ENCODE data around the gene PRKAR2A. TPM values are rescaled to one million over a fixed set of nuclear protein-coding genes. Genes with fewer than 3 reads are reported as not detected.
"Not testable (repeated sequence)": the region's sequence is repeated elsewhere in the genome, so short reads cannot be mapped to it uniquely, and the experiment has no call there.

The PRKAR2A gene
- total RNA-seq, 5 donors from 2014 or later (not counting 1 experiment from before 2014, with no cell fraction given): 30.9 to 51.8 (median 49.0) TPM

DNA sequence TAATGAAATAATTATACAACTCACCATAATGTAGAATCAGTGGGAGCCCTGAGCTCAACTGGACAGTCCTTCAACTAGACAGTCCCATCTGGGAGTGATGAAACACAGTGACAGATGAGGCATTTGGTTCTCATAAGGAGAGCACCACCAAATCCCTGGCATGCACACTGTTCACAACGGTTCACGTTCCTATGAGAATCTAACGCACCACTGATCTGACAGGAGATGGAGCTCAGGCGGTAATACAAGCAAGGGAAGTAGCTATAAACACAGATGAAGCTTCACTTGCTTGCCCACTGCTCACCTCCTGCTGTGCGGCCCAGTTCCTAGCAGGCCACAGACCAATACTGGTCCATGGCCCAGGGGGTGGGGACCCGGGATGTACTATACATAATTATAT is 17.0 kb downstream of the PRKAR2A start:
- 96% methylated on average over 4 of the region's 6 CpGs for WGBS (ENCODE audit: insufficient coverage)
- no peak for DNase-seq
- CTCF ChIA-PET: no interaction called here

DNA sequence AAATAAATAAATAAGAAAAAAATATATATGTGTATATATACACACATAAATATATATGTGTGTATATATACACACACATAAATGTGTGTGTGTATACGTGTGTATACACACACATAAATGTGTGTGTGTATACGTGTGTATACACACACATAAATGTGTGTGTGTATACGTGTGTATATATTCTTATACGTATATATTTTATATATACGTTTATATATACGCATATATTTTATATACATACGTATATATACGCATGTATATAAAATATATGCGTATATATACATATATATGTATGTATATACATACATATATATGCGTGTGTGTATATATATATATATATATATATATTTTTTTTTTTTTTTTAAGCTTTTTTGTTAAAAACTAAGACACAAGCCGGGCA is 18.1 kb downstream of the PRKAR2A start:
- H3K9me3 ChIP-seq; H3K4me3 ChIP-seq (ENCODE audit: control insufficient read depth in 1 of 2, extremely low read depth in 1 of 2, low read length in 1 of 2); ATAC-seq (replicated peaks in 1 of 4); H3K4me3 Mint-ChIP-seq; DNase-seq; H3K4me1 ChIP-seq (ENCODE audit: control insufficient read depth in 1 of 2, extremely low read depth in 1 of 2, insufficient read depth in 2 of 2, low read length in 2 of 2); H3K36me3 ChIP-seq (ENCODE audit: control insufficient read depth in 2 of 2, extremely low read depth in 1 of 2, insufficient read depth in 1 of 2, low read length in 1 of 2); H3K36me3 Mint-ChIP-seq; H3K27ac Mint-ChIP-seq; H3K27me3 ChIP-seq (replicated peaks in 1 of 2; ENCODE audit: control insufficient read depth in 2 of 2, extremely low read depth in 1 of 2, insufficient read depth in 2 of 2, low read length in 1 of 2); H3K27me3 Mint-ChIP-seq; H3K9me3 Mint-ChIP-seq; H3K27ac ChIP-seq (ENCODE audit: low read length): not testable (repeated sequence)
- ChIA-PET CTCF (interaction anchor here in 1 of 2 donors (0.6 kb wide), 1 partner anchor 17 kb away, joined by 4 read pairs; no protein-coding TSS in a partner anchor), POLR2A (interaction anchor here in 1 of 2 donors (0.6 kb wide), 1 partner anchor 205 kb away, joined by 3 read pairs; no protein-coding TSS in a partner anchor)
- no CpG with 5 or more reads among the region's 11 CpGs for WGBS (ENCODE audit: insufficient coverage)
- peaks cover 10 to 22% (median 14%) of the 10 kb centered on the region in 3 donors for H3K4me1 Mint-ChIP-seq

More for the DNA sequence above, 17.0 kb downstream of the PRKAR2A start:
- Histone ChIP-seq H3K27ac (ENCODE audit: low read length) (no peak overlapping the region), H3K36me3 (ENCODE audit: control insufficient read depth in 2 of 2, extremely low read depth in 1 of 2, insufficient read depth in 1 of 2, low read length in 1 of 2) (no peaks in the 10 kb centered on the region), H3K27me3 (replicated peaks in 1 of 2; ENCODE audit: control insufficient read depth in 2 of 2, extremely low read depth in 1 of 2, insufficient read depth in 2 of 2, low read length in 1 of 2) (no peaks in the 10 kb centered on the region), H3K4me3 (ENCODE audit: control insufficient read depth in 1 of 2, extremely low read depth in 1 of 2, low read length in 1 of 2) (no peak overlapping the region), H3K9me3 (no peaks in the 10 kb centered on the region), H3K4me1 (ENCODE audit: control insufficient read depth in 1 of 2, extremely low read depth in 1 of 2, insufficient read depth in 2 of 2, low read length in 2 of 2) (no peaks in the 10 kb centered on the region)
- H3K9me3 Mint-ChIP-seq: no peaks in the 10 kb centered on the region
- no peak overlapping the region for H3K4me3 Mint-ChIP-seq
- no peak overlapping the region for H3K27ac Mint-ChIP-seq
- peaks cover 10 to 21% (median 14%) of the 10 kb centered on the region in 3 donors for H3K4me1 Mint-ChIP-seq
- H3K36me3 Mint-ChIP-seq: peaks cover 12% of the 10 kb centered on the region
- H3K27me3 Mint-ChIP-seq: no peaks in the 10 kb centered on the region
- ATAC-seq (replicated peaks in 1 of 4): no peak
- POLR2A ChIA-PET: no interaction called here

GRCh38 chr3:48827874-48828273 is 19.8 kb downstream of the PRKAR2A start:
- ATAC-seq (replicated peaks in 1 of 4); DNase-seq; H3K4me3 ChIP-seq (ENCODE audit: control insufficient read depth in 1 of 2, extremely low read depth in 1 of 2, low read length in 1 of 2); H3K4me1 ChIP-seq (ENCODE audit: control insufficient read depth in 1 of 2, extremely low read depth in 1 of 2, insufficient read depth in 2 of 2, low read length in 2 of 2); H3K36me3 ChIP-seq (ENCODE audit: control insufficient read depth in 2 of 2, extremely low read depth in 1 of 2, insufficient read depth in 1 of 2, low read length in 1 of 2); H3K27ac Mint-ChIP-seq; H3K9me3 Mint-ChIP-seq; H3K4me3 Mint-ChIP-seq; H3K27ac ChIP-seq (ENCODE audit: low read length); CTCF ChIA-PET; H3K9me3 ChIP-seq; H3K27me3 Mint-ChIP-seq; H3K27me3 ChIP-seq (replicated peaks in 1 of 2; ENCODE audit: control insufficient read depth in 2 of 2, extremely low read depth in 1 of 2, insufficient read depth in 2 of 2, low read length in 1 of 2): not testable (repeated sequence)
- POLR2A ChIA-PET: interaction anchor here in 1 of 2 donors (0.7 to 0.9 kb wide), 2 partner anchors 19 to 145 kb away, joined by 3 to 5 read pairs; partner anchors contain the start of gene PRKAR2A
- WGBS (ENCODE audit: insufficient coverage): 90% methylated on average over 2 of the region's 10 CpGs
- Mint-ChIP-seq H3K4me1 (peaks cover 12 to 21% (median 15%) of the 10 kb centered on the region in 3 donors), H3K36me3 (peaks cover 11% of the 10 kb centered on the region)

DNA sequence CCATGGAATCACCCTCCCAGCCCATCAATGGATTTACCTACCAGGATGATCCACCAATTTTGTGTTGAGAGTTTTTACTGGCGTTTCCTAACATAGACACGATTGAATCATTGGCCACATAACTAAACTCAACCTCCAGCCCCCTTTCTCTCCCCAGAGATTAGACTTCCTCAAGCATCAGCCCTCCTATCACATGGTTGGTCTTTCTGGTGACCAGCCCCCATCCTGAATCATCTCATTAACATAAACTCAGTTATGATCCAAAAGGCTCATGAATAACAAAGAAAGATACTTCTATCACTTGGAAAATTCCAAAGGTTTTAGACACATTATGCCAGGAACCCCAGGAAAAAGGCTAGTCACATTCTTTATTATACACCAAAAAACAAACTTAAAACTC is 21.2 kb downstream of the PRKAR2A start:
- Mint-ChIP-seq H3K27ac (no peak overlapping the region), H3K9me3 (no peaks in the 10 kb centered on the region), H3K4me3 (no peak overlapping the region), H3K27me3 (no peaks in the 10 kb centered on the region), H3K4me1 (peaks cover 14 to 21% (median 14%) of the 10 kb centered on the region in 3 donors), H3K36me3 (peaks cover 11% of the 10 kb centered on the region)
- 100% methylated on average over 1 of the region's 2 CpGs for WGBS (ENCODE audit: insufficient coverage)
- Histone ChIP-seq H3K27ac (ENCODE audit: low read length) (no peak overlapping the region), H3K4me1 (ENCODE audit: control insufficient read depth in 1 of 2, extremely low read depth in 1 of 2, insufficient read depth in 2 of 2, low read length in 2 of 2) (no peaks in the 10 kb centered on the region), H3K4me3 (ENCODE audit: control insufficient read depth in 1 of 2, extremely low read depth in 1 of 2, low read length in 1 of 2) (no peak overlapping the region), H3K9me3 (no peaks in the 10 kb centered on the region), H3K27me3 (replicated peaks in 1 of 2; ENCODE audit: control insufficient read depth in 2 of 2, extremely low read depth in 1 of 2, insufficient read depth in 2 of 2, low read length in 1 of 2) (no peaks in the 10 kb centered on the region), H3K36me3 (ENCODE audit: control insufficient read depth in 2 of 2, extremely low read depth in 1 of 2, insufficient read depth in 1 of 2, low read length in 1 of 2) (peaks cover 0 to 3% of the 10 kb centered on the region in 2 donors)
- CTCF ChIA-PET: no interaction called here
- ATAC-seq (replicated peaks in 1 of 4): no peak
- DNase-seq: no peak
- POLR2A ChIA-PET: no interaction called here

DNA sequence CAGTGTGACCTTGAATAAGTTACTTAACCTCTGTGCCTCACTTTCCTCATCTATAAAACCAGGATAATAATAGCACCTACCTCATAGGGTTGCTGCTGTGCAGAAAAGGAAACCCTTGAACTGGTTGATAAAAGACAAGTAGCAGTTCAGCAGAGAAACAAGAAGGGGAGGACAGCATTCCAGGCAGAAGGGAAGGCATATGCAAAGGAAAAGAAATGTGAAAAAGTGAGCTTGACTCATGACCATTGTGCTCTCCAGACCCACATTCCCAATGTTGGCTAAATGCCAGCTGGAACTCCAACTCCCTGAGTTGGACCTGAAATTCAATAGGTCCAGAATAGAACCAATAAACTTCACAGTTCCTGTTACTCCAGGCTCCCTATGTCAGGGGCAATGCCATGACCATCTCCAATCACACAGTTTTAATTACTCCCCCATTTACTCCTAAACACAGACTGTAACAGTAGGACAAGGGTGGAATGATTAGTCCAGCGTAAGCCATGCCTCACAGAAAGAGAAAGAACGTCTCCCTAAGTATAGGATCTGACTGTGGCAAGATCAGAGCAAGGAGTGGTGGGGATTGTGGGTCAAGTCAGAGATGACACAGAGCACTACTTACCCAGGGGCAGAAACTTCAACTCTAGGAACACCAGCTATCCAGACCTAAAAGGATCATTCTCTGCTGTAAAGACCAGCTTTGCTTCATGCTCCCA is 26.9 kb downstream of the PRKAR2A start:
- no peaks in the 10 kb centered on the region for H3K27me3 Mint-ChIP-seq
- POLR2A ChIA-PET: interaction anchor here (0.5 to 0.6 kb wide), 2 partner anchors 8 to 26 kb away, joined by 3 to 4 read pairs; no protein-coding TSS in a partner anchor

DNA sequence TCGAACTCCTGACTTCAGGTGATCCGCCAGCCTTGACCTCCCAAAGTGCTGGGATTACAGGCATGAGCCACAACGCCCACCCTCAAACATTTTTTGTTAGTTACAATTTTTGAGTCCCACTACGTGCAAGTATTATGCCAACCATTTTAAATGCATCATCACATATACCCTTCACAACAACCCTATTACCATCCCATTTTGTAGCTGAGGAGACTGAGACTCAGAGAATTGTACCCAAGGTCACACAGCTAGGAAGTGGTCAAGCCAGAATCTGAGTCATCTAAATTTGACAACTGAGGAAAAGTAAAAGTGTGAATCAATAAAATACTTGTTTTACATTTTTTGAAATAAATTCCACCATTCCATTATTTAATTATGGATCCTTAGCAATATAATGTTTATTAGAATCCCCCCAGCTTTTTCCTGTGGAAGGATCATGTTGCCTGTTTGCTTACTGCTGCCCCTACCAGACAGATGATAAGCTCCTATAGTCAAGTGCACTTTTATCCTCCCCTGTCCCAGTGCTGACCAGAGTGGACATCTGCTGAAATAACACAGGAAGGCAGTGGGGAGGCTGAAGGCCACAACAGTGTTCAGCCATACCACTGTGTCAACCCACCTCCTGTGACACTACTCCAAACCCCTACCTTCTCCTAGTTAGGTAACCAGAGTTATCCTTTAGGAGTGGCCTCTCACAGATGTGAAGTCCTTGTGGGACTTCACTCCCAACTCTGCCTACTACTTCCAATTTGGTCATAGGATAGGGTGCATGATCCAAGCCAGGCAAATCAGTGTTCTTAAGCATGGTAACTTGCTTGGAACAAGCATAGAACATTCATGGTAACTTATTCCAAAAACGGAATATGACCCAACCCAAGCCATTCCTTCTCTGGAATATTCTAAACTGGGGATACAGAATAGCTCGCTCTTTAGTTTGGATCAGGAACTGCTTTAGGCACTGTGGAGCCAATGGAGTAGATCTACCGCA is 28.1 kb downstream of the PRKAR2A start:
- H3K4me3 Mint-ChIP-seq: no peak overlapping the region
- Histone ChIP-seq H3K27me3 (replicated peaks in 1 of 2; ENCODE audit: control insufficient read depth in 2 of 2, extremely low read depth in 1 of 2, insufficient read depth in 2 of 2, low read length in 1 of 2) (no peaks in the 10 kb centered on the region), H3K4me1 (ENCODE audit: control insufficient read depth in 1 of 2, extremely low read depth in 1 of 2, insufficient read depth in 2 of 2, low read length in 2 of 2) (no peaks in the 10 kb centered on the region), H3K36me3 (ENCODE audit: control insufficient read depth in 2 of 2, extremely low read depth in 1 of 2, insufficient read depth in 1 of 2, low read length in 1 of 2) (peaks cover 0 to 3% of the 10 kb centered on the region in 2 donors), H3K4me3 (ENCODE audit: control insufficient read depth in 1 of 2, extremely low read depth in 1 of 2, low read length in 1 of 2) (no peak overlapping the region), H3K9me3 (no peaks in the 10 kb centered on the region), H3K27ac (ENCODE audit: low read length) (no peak overlapping the region)
- CTCF ChIA-PET: interaction anchor here in 1 of 2 donors (0.6 kb wide), 2 partner anchors 20 to 418 kb away, joined by 3 read pairs; no protein-coding TSS in a partner anchor
- H3K36me3 Mint-ChIP-seq: peaks cover 14% of the 10 kb centered on the region
- no peaks in the 10 kb centered on the region for H3K9me3 Mint-ChIP-seq
- H3K4me1 Mint-ChIP-seq: peaks cover 46 to 51% (median 46%) of the 10 kb centered on the region in 3 donors
- no peak for ATAC-seq (replicated peaks in 1 of 4)
- POLR2A ChIA-PET: interaction anchor here in 1 of 2 donors (1.0 kb wide), 1 partner anchor 35 kb away, joined by 4 read pairs; no protein-coding TSS in a partner anchor
- H3K27me3 Mint-ChIP-seq: no peaks in the 10 kb centered on the region
- DNase-seq: no peak
- peak overlapping the region; percentile 31 to 34 for H3K27ac Mint-ChIP-seq
- 94% methylated on average over 3 of the region's 7 CpGs for WGBS (ENCODE audit: insufficient coverage)

More for the DNA sequence above, 26.9 kb downstream of the PRKAR2A start:
- Mint-ChIP-seq H3K4me1 (peaks cover 45 to 48% (median 47%) of the 10 kb centered on the region in 3 donors), H3K9me3 (no peaks in the 10 kb centered on the region), H3K27ac (peak overlapping the region in 1 of 2 donors; percentile 34), H3K36me3 (peaks cover 14% of the 10 kb centered on the region), H3K4me3 (no peak overlapping the region)
- WGBS (ENCODE audit: insufficient coverage): no CpG with 5 or more reads among the region's 2 CpGs
- no peaks in the 10 kb centered on the region for H3K9me3 ChIP-seq
- CTCF ChIA-PET: interaction anchor here in 1 of 2 donors (0.6 kb wide), 1 partner anchor 109 kb away, joined by 10 read pairs; no protein-coding TSS in a partner anchor
- H3K4me1 ChIP-seq (ENCODE audit: control insufficient read depth in 1 of 2, extremely low read depth in 1 of 2, insufficient read depth in 2 of 2, low read length in 2 of 2): no peaks in the 10 kb centered on the region
- DNase-seq (no peak), ATAC-seq (replicated peaks in 1 of 4) (no peak)
- H3K36me3 ChIP-seq (ENCODE audit: control insufficient read depth in 2 of 2, extremely low read depth in 1 of 2, insufficient read depth in 1 of 2, low read length in 1 of 2): peaks cover 0 to 3% of the 10 kb centered on the region in 2 donors
- no peak overlapping the region for H3K27ac ChIP-seq (ENCODE audit: low read length)
- H3K27me3 ChIP-seq (replicated peaks in 1 of 2; ENCODE audit: control insufficient read depth in 2 of 2, extremely low read depth in 1 of 2, insufficient read depth in 2 of 2, low read length in 1 of 2): no peaks in the 10 kb centered on the region
- H3K4me3 ChIP-seq (ENCODE audit: control insufficient read depth in 1 of 2, extremely low read depth in 1 of 2, low read length in 1 of 2): no peak overlapping the region
